ENCODE measurements around the gene HGFAC.

HGFAC gene

GRCh38 chr4:3464911-3465697 is 23.3 kb downstream of the HGFAC start:
- no peak overlapping the region for H2AFZ ChIP-seq (ENCODE audit: low read depth, low read length)
- no peak overlapping the region for H3K4me3 ChIP-seq (ENCODE audit: low read length)
- TF ChIP-seq CTCF (IDR thresholded peaks at IDR 0.05; ENCODE audit: low read depth, low read length) (no peak), EZH2phosphoT487 (IDR thresholded peaks at IDR 0.05; ENCODE audit: low read depth) (no peak)

GRCh38 chr4:3465698-3466671 is 24.2 kb downstream of the HGFAC start:
- Histone ChIP-seq H3K9ac (ENCODE audit: low read length) (no peak overlapping the region), H3K27me3 (ENCODE audit: low read depth, low read length) (peaks cover 11% of the 10 kb centered on the region), H3K4me3 (ENCODE audit: low read length) (no peak overlapping the region), H2AFZ (ENCODE audit: low read depth, low read length) (no peak overlapping the region), H3K36me3 (replicated peaks; ENCODE audit: low read depth, low read length) (no peaks in the 10 kb centered on the region), H3K79me2 (ENCODE audit: low read length) (no peaks in the 10 kb centered on the region), H3K9me3 (ENCODE audit: insufficient read depth, low read length) (no peaks in the 10 kb centered on the region), H3K4me2 (ENCODE audit: low read length) (no peak overlapping the region), H3K27ac (ENCODE audit: low read length) (no peak overlapping the region), H4K20me1 (ENCODE audit: insufficient read depth, low read length) (no peaks in the 10 kb centered on the region), H3K4me1 (ENCODE audit: low read length) (no peaks in the 10 kb centered on the region)
- no peak for TF ChIP-seq CTCF (IDR thresholded peaks at IDR 0.05; ENCODE audit: low read depth, low read length)
- no peak for TF ChIP-seq EZH2phosphoT487 (IDR thresholded peaks at IDR 0.05; ENCODE audit: low read depth)

More at GRCh38 chr4:3464911-3465697, 23.3 kb downstream of the HGFAC start:
- Histone ChIP-seq H3K36me3 (replicated peaks; ENCODE audit: low read depth, low read length) (no peaks in the 10 kb centered on the region), H3K9me3 (ENCODE audit: insufficient read depth, low read length) (no peaks in the 10 kb centered on the region), H3K4me2 (ENCODE audit: low read length) (no peak overlapping the region), H3K27ac (ENCODE audit: low read length) (no peak overlapping the region), H4K20me1 (ENCODE audit: insufficient read depth, low read length) (no peaks in the 10 kb centered on the region), H3K9ac (ENCODE audit: low read length) (no peak overlapping the region), H3K4me1 (ENCODE audit: low read length) (no peaks in the 10 kb centered on the region), H3K79me2 (ENCODE audit: low read length) (no peaks in the 10 kb centered on the region), H3K27me3 (ENCODE audit: low read depth, low read length) (peaks cover 13% of the 10 kb centered on the region)

GRCh38 chr4:3466691-3467600 is 25.2 kb downstream of the HGFAC start:
- H3K4me1 ChIP-seq (ENCODE audit: low read length) = peaks cover 2% of the 10 kb centered on the region

More at GRCh38 chr4:3466691-3467600, 25.2 kb downstream of the HGFAC start:
- Histone ChIP-seq H3K4me2 (ENCODE audit: low read length) (no peak overlapping the region), H3K27ac (ENCODE audit: low read length) (no peak overlapping the region), H3K79me2 (ENCODE audit: low read length) (no peaks in the 10 kb centered on the region), H3K27me3 (ENCODE audit: low read depth, low read length) (peaks cover 9% of the 10 kb centered on the region), H2AFZ (ENCODE audit: low read depth, low read length) (no peak overlapping the region), H3K9me3 (ENCODE audit: insufficient read depth, low read length) (no peaks in the 10 kb centered on the region), H3K36me3 (replicated peaks; ENCODE audit: low read depth, low read length) (no peaks in the 10 kb centered on the region), H3K4me3 (ENCODE audit: low read length) (no peak overlapping the region), H4K20me1 (ENCODE audit: insufficient read depth, low read length) (no peaks in the 10 kb centered on the region), H3K9ac (ENCODE audit: low read length) (no peak overlapping the region)
- TF ChIP-seq CTCF (IDR thresholded peaks at IDR 0.05; ENCODE audit: low read depth, low read length) (no peak), EZH2phosphoT487 (IDR thresholded peaks at IDR 0.05; ENCODE audit: low read depth) (no peak)
